ENCODE measurements around the gene SV2B. TPM values are rescaled to one million over a fixed set of nuclear protein-coding genes. Genes with fewer than 3 reads are reported as not detected.

The SV2B gene
- polyA plus RNA-seq, 2 of the 4 experiments (the other 2 are of a cell fraction), result 0.05 TPM; not detected in 1

- WGBS (ENCODE audit: missing lambda C conversion rate), result 16% methylated on average over 3 of the region's 3 CpGs
- FAIRE-seq (no peak), ATAC-seq (no peak), DNase-seq (ENCODE audit: low read depth in 1 of 2, low spot score in 1 of 2) (no peak)
- Histone ChIP-seq H3K9me3 (no peaks in the 10 kb centered on the region), H3K27ac (no peak overlapping the region), H3K4me1 (no peaks in the 10 kb centered on the region), H3K4me3 (no peak overlapping the region), H3K4me2 (no peak overlapping the region)
- POLR2A ChIA-PET, result no interaction called here
- CTCF ChIA-PET, result interaction anchor here (0.7 to 4.5 kb wide), 4 partner anchors 169 to 578 kb away, joined by 3 to 59 read pairs (median 3); no protein-coding TSS in a partner anchor
- TF ChIP-seq CEBPB (IDR thresholded peaks at IDR 0.05) (no peak), POLR2AphosphoS2 (conservative IDR thresholded peaks at IDR 0.05; ENCODE audit: low read length) (no peak), CHD2 (IDR thresholded peaks at IDR 0.05; ENCODE audit: low read length, partially characterized antibody) (no peak), ATOH8 (CRISPR knock-in tag; IDR thresholded peaks at IDR 0.05; ENCODE audit: low read depth) (no peak)
Measured at GRCh38 chr15:91227117-91227516, 127.1 kb downstream of the SV2B start.

- 33% methylated on average over 5 of the region's 5 CpGs for WGBS (ENCODE audit: missing lambda C conversion rate)
- CTCF ChIA-PET, result interaction anchor here (1.1 to 4.5 kb wide), 3 partner anchors 170 to 579 kb away, joined by 3 to 59 read pairs (median 3); no protein-coding TSS in a partner anchor
- FAIRE-seq, result no peak
- Histone ChIP-seq H3K4me1 (no peaks in the 10 kb centered on the region), H3K9me3 (no peaks in the 10 kb centered on the region), H3K4me3 (no peak overlapping the region), H3K4me2 (no peak overlapping the region), H3K27ac (no peak overlapping the region)
- ATAC-seq, result no peak
- TF ChIP-seq EHF (CRISPR knock-in tag; IDR thresholded peaks at IDR 0.05) (no peak), PHF8 (IDR thresholded peaks at IDR 0.05; ENCODE audit: borderline replicate concordance, low read depth) (no peak), MAFK (IDR thresholded peaks at IDR 0.05; ENCODE audit: partially characterized antibody) (no peak), CHD2 (IDR thresholded peaks at IDR 0.05; ENCODE audit: low read length, partially characterized antibody) (no peak), RAD21 (conservative IDR thresholded peaks at IDR 0.05 in 1 of 2, IDR thresholded peaks at IDR 0.05 in 1 of 2) (no peak), SREBF2 (IDR thresholded peaks at IDR 0.05) (no peak), HOXB5 (CRISPR knock-in tag; IDR thresholded peaks at IDR 0.05) (no peak), E2F6 (IDR thresholded peaks at IDR 0.05; ENCODE audit: borderline replicate concordance, low read depth) (no peak), ZC3H11A (IDR thresholded peaks at IDR 0.05) (no peak), EHMT2 (IDR thresholded peaks at IDR 0.05; ENCODE audit: low read depth) (no peak), RNF2 (IDR thresholded peaks at IDR 0.05; ENCODE audit: borderline replicate concordance, low read depth) (no peak), KDM1A (IDR thresholded peaks at IDR 0.05; ENCODE audit: low read depth) (no peak), ZFP36 (IDR thresholded peaks at IDR 0.05; ENCODE audit: borderline replicate concordance, partially characterized antibody) (no peak), ELK1 (IDR thresholded peaks at IDR 0.05; ENCODE audit: low read depth, low read length) (no peak), ESRRA (IDR thresholded peaks at IDR 0.05; ENCODE audit: borderline replicate concordance, low read length) (no peak), CBX8 (IDR thresholded peaks at IDR 0.05) (no peak), NFE2L2 (conservative IDR thresholded peaks at IDR 0.05; ENCODE audit: low read length) (no peak)
- DNase-seq (ENCODE audit: low read depth in 1 of 2, low spot score in 1 of 2), result no peak
- POLR2A ChIA-PET, result no interaction called here
Measured at GRCh38 chr15:91227766-91228165, 127.7 kb downstream of the SV2B start.

GRCh38 chr15:91228383-91228782, 128.3 kb downstream of the SV2B start:
- ATAC-seq (no peak), DNase-seq (ENCODE audit: low read depth in 1 of 2, low spot score in 1 of 2) (no peak), FAIRE-seq (no peak)
- H3K27ac ChIP-seq, result no peak overlapping the region
- TF ChIP-seq ELK1 (IDR thresholded peaks at IDR 0.05; ENCODE audit: low read depth, low read length), result no peak
- no peak for TF ChIP-seq NFE2L2 (conservative IDR thresholded peaks at IDR 0.05; ENCODE audit: low read length)
- TF ChIP-seq PHF8 (IDR thresholded peaks at IDR 0.05; ENCODE audit: borderline replicate concordance, low read depth), result no peak
- no peak for TF ChIP-seq CBX8 (IDR thresholded peaks at IDR 0.05)
- TF ChIP-seq SMC3 (IDR thresholded peaks at IDR 0.05), result no peak
- 46% methylated on average over 3 of the region's 3 CpGs for WGBS (ENCODE audit: missing lambda C conversion rate)
- no peaks in the 10 kb centered on the region for H3K9me3 ChIP-seq
- no peak overlapping the region for H3K4me2 ChIP-seq
- CTCF ChIA-PET, result interaction anchor here (0.9 kb wide), 1 partner anchor 174 kb away, joined by 4 read pairs; no protein-coding TSS in a partner anchor
- POLR2A ChIA-PET, result no interaction called here
- no peaks in the 10 kb centered on the region for H3K4me1 ChIP-seq
- no peak overlapping the region for H3K4me3 ChIP-seq
